HG02763 (cell line): ENCODE data around the gene ERCC6L2.

ENCODE experiments used
- ATAC-seq: cut with Tn5 transposase; IDR thresholded peaks from one replicate; pipeline ENCODE4 v1.9.1; 2021; ENCODE audit warnings: mild to moderate bottlenecking, moderate library complexity; ENCODE audit not compliant: unreplicated experiment

ERCC6L2 gene

GRCh38 chr9:95920017-95920416, 44.5 kb downstream of the ERCC6L2 start:
- no peak for ATAC-seq

GRCh38 chr9:95923794-95924193, 48.3 kb downstream of the ERCC6L2 start:
- ATAC-seq = no peak

- ATAC-seq = no peak
These were observed 49.5 kb downstream of the ERCC6L2 start for GRCh38 chr9:95924987-95925386.

- ATAC-seq = no peak
These were observed 51.9 kb downstream of the ERCC6L2 start for GRCh38 chr9:95927271-95928004.

- no peak for ATAC-seq
These were observed 54.8 kb downstream of the ERCC6L2 start for GRCh38 chr9:95930277-95930676.

- ATAC-seq = no peak
These were observed 60.5 kb downstream of the ERCC6L2 start for GRCh38 chr9:95935861-95936578.

GRCh38 chr9:95936579-95937075, 61.1 kb downstream of the ERCC6L2 start:
- ATAC-seq = no peak

GRCh38 chr9:95937131-95937530, 61.6 kb downstream of the ERCC6L2 start:
- ATAC-seq = no peak

GRCh38 chr9:95938724-95939123, 63.2 kb downstream of the ERCC6L2 start:
- no peak for ATAC-seq

- ATAC-seq = no peak
These were observed 64.0 kb downstream of the ERCC6L2 start for GRCh38 chr9:95939472-95939871.

- no peak for ATAC-seq
These were observed 64.8 kb downstream of the ERCC6L2 start for GRCh38 chr9:95940265-95940664.

GRCh38 chr9:95942016-95942415, 66.5 kb downstream of the ERCC6L2 start:
- ATAC-seq = no peak

- no peak for ATAC-seq
These were observed 71.6 kb downstream of the ERCC6L2 start for GRCh38 chr9:95947118-95947517.

- ATAC-seq = no peak
These were observed 77.0 kb downstream of the ERCC6L2 start for GRCh38 chr9:95952471-95952870.

GRCh38 chr9:95953986-95954385, 78.5 kb downstream of the ERCC6L2 start:
- no peak for ATAC-seq

- no peak for ATAC-seq
These were observed 79.4 kb downstream of the ERCC6L2 start for GRCh38 chr9:95954940-95955339.

GRCh38 chr9:95962936-95963335, 87.4 kb downstream of the ERCC6L2 start:
- ATAC-seq = no peak

GRCh38 chr9:95963659-95964058, 88.2 kb downstream of the ERCC6L2 start:
- ATAC-seq = no peak

GRCh38 chr9:95966306-95966705, 90.8 kb downstream of the ERCC6L2 start:
- no peak for ATAC-seq

GRCh38 chr9:95970317-95970716, 94.8 kb downstream of the ERCC6L2 start:
- ATAC-seq = no peak

GRCh38 chr9:95971815-95972214, 96.3 kb downstream of the ERCC6L2 start:
- ATAC-seq = no peak

GRCh38 chr9:95974389-95974788, 98.9 kb downstream of the ERCC6L2 start:
- no peak for ATAC-seq
